HG03571 (cell line): ENCODE results near the gene ZDHHC14.
"Not testable (repeated sequence)": the region's sequence is repeated elsewhere in the genome, so short reads cannot be mapped to it uniquely, and the experiment has no call there.

Experiments
- ATAC-seq: cut with Tn5 transposase; IDR thresholded peaks from one replicate; pipeline ENCODE4 v1.9.1; 2021; ENCODE audit not compliant: unreplicated experiment

The ZDHHC14 gene

GRCh38 chr6:157380779-157381561 is at the start of gene ZDHHC14:
ZDHHC14 (plus strand) TSS chr6:157381190.
- ATAC-seq: peak; percentile 70

DNA sequence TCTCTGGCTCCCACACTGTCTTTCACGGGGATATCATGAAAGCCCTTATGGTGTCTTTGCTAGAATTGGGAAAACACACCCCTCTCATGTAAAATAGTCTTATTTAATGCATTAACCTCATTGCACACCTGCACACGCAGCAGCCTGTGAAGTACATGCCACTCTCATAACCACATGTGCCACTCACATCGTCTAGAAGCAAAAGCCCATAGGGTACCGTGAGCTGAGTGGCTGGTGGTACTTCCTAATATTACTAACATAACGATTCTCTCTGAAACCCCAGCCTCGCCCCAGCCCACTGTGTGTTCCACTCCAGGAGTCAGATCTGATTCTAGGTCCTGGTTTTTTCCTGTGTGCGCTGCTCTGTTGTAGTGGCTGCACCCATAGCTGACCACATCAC is 48.2 kb upstream of the ZDHHC14 start:
- no peak for ATAC-seq

DNA sequence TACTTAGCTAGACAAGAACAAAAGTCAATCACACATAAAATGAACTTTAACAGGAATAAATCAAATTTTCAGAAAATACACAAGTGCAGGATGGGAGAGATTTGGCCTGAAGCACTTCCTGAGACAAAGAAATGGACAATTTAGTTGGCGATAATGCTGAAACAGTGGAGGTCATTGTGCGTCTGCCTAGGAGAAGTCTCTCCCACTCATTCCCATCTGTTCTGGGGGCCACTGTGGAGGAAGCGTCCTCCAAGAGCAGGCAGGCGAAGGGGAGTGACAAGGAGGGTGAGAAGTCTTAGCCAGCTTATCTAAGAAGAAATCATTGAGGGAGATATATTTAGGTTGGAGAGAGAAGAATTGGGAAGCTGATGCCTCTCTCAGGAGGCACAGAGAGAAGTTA is 47.5 kb upstream of the ZDHHC14 start:
- ATAC-seq: no peak

DNA sequence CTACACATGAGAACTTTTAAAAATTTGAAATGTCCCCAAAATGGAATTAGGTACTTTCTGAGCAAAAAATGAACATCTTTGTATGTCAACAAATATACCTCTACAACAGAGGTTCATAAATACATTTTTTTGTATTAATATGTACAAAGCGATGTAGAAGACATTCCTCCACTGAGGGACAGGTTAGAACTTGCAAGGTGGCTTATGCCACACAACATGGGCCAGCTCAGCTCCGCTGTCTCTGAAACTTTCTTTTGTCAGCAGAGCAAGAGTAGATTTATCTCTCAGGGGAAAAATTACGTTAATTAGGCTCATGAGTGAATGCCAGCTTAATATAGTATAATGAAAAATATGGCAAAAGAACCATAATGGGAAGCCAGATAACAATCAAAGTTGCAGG is 47.0 kb upstream of the ZDHHC14 start:
- no peak for ATAC-seq

DNA sequence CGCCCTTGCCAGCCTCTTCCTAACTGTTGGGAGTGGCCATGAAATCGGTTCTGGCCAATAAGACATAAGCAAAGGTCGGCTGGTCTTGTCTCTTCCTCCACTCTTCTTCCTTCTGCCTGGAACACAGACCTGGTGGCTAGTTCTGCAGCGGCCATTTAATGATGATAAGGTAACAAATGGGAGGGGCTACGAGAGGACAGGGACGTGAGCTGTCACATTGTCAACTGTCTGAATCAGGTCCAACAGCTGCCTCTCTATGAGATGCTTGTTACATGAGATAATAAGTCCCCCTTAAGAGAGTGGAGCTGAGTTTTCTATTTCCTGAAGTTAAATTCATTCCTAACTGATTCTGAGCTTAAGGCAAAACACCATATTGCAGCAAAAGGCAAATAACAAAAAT is 45.2 kb upstream of the ZDHHC14 start:
- no peak for ATAC-seq

GRCh38 chr6:157337276-157337675 is 43.7 kb upstream of the ZDHHC14 start:
- ATAC-seq: not testable (repeated sequence)

DNA sequence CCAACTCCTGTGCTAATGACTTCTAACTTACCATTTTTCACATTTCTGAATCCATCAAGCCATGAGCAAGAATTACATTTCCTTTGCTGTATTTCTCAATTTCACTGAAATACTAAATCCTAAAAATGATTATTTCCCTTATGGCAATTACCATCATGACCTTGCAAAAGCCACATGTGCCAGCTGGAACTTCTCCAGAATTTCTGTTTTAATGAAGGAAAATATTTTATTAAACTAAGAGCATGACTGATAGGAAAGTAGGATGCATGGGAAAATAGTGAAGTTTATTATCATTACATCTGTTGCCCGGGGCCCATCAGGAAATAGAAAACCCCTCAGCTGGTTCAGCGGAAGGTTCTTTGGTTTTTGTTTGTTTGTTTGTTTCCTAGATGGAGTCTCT is 43.2 kb upstream of the ZDHHC14 start:
- no peak for ATAC-seq

DNA sequence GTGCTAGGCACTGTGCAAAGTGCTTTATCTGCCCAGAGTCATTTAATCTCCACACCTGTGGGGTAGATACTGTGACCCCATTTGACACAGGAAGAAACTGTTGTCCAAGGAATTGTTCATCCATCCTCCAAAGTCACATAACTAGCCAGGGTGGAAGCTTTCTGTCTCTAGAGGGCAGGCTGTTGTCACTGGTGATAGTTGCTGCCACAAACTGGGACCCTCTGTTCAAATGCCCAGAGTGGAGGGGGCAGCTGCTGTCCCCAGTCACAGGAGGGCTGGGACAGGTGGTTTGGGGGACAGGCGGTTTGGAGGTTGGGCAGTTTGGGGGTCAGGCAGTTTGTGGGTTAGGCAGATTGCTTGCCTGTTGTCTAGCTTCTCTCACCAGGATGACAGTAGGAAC is 41.6 kb upstream of the ZDHHC14 start:
- no peak for ATAC-seq

DNA sequence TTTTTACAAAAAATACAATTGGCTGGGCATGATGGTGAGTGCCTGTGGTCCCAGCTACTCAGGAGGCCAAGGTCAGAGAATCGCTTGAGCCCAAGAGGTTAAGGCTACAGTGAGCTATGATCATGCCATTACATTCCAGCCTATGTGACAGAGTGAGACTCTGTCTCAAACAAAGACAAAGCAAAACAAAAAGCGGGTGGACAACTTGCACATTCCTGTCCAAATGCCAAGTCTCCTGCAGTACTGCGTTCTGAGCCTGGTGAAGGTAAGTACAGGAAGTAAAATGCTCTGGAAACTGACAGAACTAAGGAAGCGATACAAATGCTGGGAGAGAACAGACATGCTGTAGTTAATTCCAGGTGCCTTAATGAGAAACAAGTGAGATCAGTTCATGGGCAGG is 37.3 kb upstream of the ZDHHC14 start:
- no peak for ATAC-seq

GRCh38 chr6:157346373-157346772 is 34.6 kb upstream of the ZDHHC14 start:
- no peak for ATAC-seq

- ATAC-seq: no peak
Observed at GRCh38 chr6:157358287-157358686, 22.7 kb upstream of the ZDHHC14 start.

- no peak for ATAC-seq
Observed at GRCh38 chr6:157361886-157362285, 19.1 kb upstream of the ZDHHC14 start.

GRCh38 chr6:157364705-157365104 is 16.3 kb upstream of the ZDHHC14 start:
- no peak for ATAC-seq

DNA sequence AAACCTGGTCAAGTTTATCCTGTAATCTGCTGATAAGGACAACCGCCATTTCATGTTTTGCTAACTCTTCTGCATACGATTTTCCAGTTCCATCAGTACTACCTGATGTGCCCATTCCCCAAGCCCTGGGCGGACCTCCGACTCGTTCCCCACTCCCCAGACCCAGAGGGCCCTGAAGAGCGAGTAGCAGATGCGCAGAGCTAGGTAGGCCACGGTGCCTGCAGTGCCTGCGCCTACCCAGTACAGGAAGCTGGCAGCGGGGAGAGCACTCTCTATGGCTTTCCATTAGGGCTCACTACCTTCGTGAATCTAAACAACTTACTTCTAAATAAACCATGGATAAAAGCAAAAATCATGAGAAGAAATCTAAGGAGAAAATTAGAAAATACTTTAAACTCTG is 14.3 kb upstream of the ZDHHC14 start:
- no peak for ATAC-seq

DNA sequence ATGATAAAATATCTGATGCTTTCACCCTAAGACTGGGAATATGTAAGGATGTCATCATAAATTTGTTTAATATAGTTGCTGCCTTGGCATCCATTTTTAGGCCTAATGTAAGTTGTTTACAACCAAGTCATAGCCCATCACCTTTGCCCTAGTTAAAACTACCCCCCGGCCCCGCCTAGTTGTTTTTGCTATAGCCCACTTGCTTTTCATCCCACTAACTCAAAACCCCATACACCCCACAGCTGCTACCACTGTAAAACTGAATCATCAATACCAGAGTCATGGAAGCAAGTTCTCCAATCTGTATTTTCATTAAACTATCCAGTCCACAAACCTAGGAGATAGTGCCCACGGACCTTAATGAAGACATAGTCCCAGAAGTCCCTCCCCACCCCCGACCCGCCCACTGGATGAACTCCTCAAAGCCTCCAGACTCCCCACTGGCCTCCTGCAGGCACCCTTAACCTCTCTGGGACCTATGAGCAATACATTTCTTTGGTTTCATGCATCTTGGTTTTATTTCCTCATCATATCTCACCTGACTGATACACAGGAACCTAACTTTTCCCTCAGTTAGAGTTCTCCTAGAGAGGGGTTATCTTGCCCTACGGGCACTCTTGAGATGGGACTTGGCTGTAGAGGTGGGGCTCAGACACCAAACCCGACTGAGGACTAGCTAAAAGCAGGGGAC is 12.5 kb upstream of the ZDHHC14 start:
- ATAC-seq: no peak

GRCh38 chr6:157370755-157371154 is 10.2 kb upstream of the ZDHHC14 start:
- ATAC-seq: no peak

DNA sequence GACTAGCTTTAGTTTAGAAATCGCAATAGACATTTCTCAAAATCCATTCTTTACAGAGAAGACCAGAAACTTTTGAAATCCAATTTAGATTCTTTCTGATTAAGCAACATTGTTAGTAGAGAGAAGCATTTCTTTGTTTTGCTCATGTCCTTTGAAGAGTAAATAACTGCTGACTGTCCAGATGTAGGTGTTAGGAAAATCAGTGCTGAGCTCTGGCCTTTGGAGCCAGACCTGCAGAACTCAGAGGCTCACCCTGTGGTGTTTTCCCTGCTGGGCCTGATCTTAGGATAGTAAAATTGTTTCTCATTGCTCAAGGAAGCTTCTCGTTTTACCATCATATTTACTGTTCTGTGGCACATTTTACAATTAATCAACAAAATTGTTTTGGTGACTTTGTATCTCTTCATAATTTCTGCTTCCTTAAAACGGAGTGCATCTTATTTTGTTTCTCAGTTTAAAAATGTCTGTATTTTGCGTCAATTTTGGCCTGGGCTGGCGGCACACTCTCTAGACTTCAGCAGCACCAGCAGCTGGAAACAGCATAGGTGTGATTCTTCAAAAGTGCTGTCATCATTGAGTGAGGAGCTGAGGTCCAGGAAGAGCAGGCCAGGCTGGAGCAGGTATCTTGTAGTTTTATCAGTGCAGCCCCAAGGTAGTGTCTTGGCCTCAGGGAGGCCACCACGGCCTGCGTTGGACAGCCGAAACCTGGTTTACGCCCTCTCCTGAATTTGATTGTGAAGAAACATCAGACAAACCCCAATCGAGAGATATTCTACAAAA is 8.3 kb upstream of the ZDHHC14 start:
- ATAC-seq: no peak

GRCh38 chr6:157374889-157375443 is 6.0 kb upstream of the ZDHHC14 start:
- ATAC-seq: no peak

DNA sequence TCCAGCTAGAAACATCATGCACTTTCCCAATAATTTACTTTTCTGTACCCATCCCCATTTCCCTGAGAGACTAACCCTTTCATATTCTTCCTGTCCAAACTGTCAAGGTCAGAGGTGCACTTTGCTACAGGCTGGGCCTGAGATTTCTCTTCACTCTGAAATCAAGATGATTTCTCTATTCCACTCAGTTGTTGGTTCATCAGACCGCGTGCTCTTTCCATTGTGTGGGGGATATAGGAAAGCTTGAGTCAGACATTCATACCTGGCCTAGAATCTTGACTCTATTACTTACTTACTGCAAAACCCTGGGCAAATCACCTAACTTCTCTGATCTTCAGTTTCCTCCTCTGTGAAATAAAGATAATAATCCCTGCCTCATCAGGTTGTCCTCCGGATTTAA is 4.7 kb upstream of the ZDHHC14 start:
- no peak for ATAC-seq

DNA sequence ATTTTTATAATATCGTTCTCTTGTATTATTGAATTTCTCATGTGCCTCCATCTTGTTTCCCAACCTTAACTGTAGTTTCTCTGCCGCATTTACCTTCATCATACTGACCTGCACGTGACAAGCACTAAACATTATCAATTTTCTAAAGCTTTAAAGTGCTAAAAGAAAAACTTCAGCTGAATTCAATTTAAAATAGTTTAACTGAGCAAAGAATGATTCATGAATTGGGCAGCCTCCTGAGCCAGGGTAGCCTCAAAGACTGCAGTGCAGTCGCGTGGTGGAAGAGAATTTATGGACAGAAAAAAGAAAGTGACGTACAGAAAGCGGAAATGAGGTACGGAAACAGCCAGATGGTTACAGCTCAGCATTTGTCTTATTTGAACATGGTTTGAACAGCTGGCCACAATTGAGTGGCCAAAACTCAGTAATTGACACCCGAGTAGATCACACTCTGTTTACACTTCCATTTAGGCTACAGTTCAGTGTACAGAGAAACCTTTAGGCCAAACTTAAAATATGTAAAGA is 4.2 kb upstream of the ZDHHC14 start:
- no peak for ATAC-seq
